Neural cell (in vitro differentiated cells): ENCODE measurements around the gene ITGAD.

Experiments used
- EP300 ChIP-seq: fragments of 450-650 bp; conservative IDR thresholded peaks from 2 replicates; pipeline ENCODE4 v1.6.1; 2014; ENCODE audit warnings: antibody characterized with exemption, mild to moderate bottlenecking, moderate library complexity; ENCODE audit not compliant: poor library complexity, severe bottlenecking
- EZH2 ChIP-seq: fragments of 200-600, 300-800 bp; shearing (Covaris generic), sonication (generic); IDR thresholded peaks from 2 replicates; pipeline ENCODE4 v1.6.1; 2014; ENCODE audit warnings: antibody characterized with exemption, low read length, borderline replicate concordance, mild to moderate bottlenecking; ENCODE audit not compliant: insufficient read depth, poor library complexity, severe bottlenecking
- POLR2AphosphoS5 ChIP-seq: IDR thresholded peaks from 2 replicates; pipeline ENCODE4 v1.6.1; 2012
- RAD21 ChIP-seq: fragments of 450-650 bp; conservative IDR thresholded peaks from 2 replicates; pipeline ENCODE4 v1.6.1; 2014; ENCODE audit warnings: antibody characterized with exemption, mild to moderate bottlenecking, moderate library complexity
- REST ChIP-seq: IDR thresholded peaks from 2 replicates; pipeline ENCODE4 v1.6.1; 2012; ENCODE audit warnings: borderline replicate concordance
- TAF1 ChIP-seq: IDR thresholded peaks from 2 replicates; pipeline ENCODE4 v1.6.1; 2012; ENCODE audit warnings: low read depth
- TF ChIP-seq, protein P1 (sequence below): fragments of 450-650 bp; IDR thresholded peaks from 2 replicates; pipeline ENCODE4 v1.5.1; 2014; ENCODE audit warnings: antibody characterized with exemption, mild to moderate bottlenecking, moderate library complexity; ENCODE audit not compliant: poor library complexity, severe bottlenecking

GRCh38 chr16:31461921-31462804 lies 69.0 kb downstream of the ITGAD start:
- TF ChIP-seq, protein P1, sequence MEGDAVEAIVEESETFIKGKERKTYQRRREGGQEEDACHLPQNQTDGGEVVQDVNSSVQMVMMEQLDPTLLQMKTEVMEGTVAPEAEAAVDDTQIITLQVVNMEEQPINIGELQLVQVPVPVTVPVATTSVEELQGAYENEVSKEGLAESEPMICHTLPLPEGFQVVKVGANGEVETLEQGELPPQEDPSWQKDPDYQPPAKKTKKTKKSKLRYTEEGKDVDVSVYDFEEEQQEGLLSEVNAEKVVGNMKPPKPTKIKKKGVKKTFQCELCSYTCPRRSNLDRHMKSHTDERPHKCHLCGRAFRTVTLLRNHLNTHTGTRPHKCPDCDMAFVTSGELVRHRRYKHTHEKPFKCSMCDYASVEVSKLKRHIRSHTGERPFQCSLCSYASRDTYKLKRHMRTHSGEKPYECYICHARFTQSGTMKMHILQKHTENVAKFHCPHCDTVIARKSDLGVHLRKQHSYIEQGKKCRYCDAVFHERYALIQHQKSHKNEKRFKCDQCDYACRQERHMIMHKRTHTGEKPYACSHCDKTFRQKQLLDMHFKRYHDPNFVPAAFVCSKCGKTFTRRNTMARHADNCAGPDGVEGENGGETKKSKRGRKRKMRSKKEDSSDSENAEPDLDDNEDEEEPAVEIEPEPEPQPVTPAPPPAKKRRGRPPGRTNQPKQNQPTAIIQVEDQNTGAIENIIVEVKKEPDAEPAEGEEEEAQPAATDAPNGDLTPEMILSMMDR, result no peak
- TF ChIP-seq RAD21, result no peak
- TF ChIP-seq EP300, result no peak
- no peak for TF ChIP-seq POLR2AphosphoS5
- no peak for TF ChIP-seq TAF1
- no peak for TF ChIP-seq EZH2
- TF ChIP-seq REST, result no peak
